Stimulated activated CD8-positive, alpha-beta memory T cell treated with anti-CD3 and anti-CD28 coated beads, Interleukin-2, amount 100 ng/mL, for 48 hours (primary cell): ENCODE measurements around the gene KLHDC9.

ENCODE experiments used
- DNase-seq, 2 donors: peaks; one replicate each; pipeline ENCODE4 v3.0.0-alpha.2; 2020; ENCODE audit warnings: low read depth in 2 of 2

Gene KLHDC9

DNA sequence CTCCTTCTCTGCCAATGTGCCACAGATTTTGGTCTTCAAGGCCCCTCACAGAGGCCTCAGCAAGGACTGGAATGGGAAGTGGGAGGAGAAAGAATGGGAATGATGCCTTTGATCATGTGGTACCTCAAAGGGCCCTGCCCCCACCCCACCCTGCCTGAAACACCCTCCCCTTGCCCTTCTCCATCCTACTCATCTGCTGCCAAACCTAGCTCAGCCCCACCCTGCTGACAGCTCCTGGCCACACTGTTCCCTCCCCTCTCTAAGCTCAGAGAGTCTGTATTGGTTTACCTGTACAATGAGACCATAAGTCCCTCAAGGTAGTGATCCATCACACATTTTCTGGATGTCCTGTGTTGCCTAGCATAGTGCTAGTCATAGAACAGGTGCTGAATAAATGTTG, 21.8 kb upstream of the KLHDC9 start:
- DNase-seq = no peak

DNA sequence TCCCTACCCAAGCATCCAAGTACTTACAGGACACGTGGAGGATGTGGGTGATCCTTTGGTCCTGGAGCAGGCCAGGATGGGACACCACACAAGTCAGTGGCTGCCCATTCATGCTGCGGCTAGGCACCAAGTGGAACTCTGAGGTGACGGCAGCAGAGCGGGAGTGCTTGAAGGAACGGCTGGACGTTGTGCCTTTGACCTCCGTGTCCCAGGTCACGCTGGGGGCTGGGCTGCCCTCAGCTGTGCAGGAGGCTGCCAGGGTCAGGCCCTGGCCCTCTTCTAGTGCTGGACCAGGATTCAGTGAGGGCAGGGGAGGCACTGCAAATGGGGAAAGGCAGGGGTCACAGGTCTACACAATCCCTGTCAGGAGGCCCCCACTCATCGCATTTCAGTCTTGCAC, 20.7 kb upstream of the KLHDC9 start:
- DNase-seq = no peak

DNA sequence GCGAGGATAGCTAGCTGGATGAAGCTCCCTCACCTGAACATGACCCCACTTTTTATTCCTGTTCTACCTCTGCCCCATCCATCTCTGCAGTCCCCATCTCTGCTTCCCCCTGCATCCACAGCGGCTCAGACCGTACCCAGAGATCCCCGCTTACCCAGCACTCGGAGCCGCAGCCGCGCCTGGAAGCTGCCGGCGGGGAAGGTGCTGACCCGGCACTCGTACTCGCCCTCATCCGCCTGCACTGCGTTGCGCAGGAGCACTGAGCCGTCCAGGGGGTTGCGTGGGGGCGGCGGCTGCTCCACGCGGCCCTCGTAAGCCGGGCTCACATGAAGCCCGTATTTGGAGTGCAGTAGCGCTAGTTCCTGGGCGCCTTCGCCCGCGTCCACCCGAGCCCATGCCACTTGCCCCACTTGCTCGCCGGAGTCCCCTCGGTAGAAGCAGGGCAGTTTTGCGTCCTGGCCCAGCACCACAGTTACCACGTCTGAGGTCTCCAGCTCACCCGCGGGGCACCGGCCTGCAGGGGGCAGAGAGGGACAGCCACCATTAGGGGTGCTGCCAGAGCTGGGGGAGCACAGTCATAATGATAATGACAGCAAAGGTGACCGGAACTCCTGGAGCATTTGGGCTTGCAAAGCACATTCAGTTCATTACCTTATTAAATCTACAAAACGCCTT, 18.6 kb upstream of the KLHDC9 start:
- DNase-seq = no peak

DNA sequence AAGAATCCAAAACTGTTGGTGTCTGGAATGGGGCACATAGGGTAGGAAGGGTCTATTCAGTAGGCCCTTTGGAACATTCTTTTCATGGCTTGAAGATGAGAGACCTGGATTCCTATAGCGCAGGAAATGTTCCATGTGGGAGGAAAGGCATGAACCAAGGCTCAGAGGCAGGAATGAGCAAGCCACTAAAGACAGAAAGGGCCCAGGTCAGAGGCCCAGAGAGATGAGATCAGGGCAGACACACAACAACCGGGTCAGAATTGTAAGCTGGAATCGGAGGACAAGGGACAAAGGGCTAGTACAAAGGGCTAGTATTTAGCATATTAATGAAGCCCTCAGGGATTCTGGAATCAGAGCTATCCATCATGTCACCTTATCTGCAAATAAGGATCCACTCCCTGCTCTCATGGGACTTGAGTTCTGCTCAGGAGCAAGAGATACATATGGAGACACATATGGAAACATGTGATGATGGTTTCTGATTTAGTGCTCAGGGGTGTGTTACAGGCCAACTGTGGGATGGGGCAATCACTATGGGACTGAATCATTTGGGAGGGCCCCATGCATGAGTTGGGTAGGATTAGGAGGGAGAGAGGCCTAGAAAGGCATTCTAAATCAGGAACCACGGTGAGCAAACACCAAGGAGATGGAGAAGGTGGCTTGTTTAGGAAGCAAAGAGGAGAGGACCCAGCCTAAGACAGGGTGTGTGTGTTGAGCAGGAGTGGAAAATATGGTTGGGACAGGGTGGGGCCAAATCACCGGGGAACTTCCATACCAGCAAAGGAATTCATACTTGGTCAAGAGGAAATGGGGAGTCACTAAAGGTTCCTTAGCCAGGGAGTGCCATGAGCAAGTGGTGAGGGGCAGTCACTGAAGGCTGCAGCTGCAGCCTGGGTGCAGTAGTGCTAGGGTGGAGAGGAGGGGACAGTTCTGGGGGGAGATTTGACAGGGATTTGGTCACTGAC, 17.4 kb upstream of the KLHDC9 start:
- DNase-seq = no peak

DNA sequence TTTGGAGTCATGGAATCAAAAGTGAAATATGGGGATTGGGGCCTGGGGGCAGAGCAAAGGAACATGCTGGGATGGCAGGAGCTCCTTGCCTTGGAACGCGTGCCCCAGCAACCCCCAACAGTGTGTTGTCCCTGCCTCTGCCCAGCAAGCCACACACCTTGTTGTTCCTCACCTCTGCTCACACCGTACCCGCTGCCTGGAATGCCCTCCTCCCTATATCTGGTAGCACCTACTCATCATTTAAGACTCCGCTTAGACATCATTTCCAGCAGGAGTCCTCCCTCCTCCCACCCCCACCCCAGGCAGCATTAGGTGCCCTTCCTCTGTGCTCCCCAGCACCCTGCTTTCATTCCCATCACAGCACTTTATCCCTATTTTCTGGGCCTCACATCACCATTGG, 16.6 kb upstream of the KLHDC9 start:
- no peak for DNase-seq

DNA sequence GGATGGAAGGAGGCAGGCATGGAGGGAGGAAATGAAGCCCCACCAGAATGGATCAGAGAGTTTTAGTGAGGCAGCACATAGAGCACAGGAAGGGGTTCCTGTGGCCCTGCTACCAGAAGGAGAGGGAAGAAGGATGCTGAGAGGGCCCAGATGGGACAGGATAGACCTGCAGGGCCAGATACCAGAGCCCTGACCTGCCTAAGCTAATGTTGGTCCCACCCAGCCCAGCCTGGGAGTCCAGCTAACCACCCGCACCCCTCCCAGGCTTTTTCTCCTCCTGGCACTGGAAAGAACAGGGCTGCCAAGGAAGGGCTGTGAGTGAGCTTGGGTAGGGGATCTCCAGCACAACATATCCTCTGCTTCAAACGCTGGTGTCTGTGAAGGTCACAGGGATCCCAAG, 15.7 kb upstream of the KLHDC9 start:
- no peak for DNase-seq

DNA sequence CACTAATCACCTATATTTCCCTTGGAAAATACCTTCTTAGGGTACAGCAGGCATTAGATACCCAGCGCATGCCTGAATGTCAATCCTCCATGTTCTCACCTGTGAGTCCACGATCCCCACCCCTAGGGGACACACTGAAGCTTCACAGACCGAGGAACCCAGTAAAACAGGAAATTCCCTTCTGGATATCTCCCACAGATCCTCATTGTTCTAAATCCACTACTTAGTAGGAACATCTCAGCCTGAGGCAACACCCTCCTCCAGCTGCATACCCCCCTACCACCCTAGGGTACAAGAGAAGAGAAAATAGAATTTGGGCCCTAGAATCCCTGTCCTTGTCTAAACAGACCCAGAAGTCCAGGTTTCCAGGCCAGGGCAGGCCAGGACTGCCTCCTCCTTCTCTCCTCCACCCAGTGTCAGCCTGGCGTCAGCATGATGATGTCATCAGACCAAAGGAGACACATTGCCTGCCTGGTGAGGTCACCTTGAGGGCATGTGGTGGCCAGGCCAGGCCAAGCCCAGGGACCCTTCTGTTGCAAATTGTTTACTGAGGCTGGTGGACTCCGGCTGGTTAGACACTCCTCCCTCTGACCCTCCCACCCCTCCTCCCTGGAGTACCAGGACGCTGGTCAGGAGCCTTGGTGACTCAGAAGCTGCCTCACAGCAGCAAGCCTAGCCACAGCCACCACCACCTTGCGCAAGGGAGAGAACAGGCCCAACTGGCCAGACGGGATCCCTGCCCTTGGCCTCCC, 15.0 kb upstream of the KLHDC9 start:
- DNase-seq = no peak

DNA sequence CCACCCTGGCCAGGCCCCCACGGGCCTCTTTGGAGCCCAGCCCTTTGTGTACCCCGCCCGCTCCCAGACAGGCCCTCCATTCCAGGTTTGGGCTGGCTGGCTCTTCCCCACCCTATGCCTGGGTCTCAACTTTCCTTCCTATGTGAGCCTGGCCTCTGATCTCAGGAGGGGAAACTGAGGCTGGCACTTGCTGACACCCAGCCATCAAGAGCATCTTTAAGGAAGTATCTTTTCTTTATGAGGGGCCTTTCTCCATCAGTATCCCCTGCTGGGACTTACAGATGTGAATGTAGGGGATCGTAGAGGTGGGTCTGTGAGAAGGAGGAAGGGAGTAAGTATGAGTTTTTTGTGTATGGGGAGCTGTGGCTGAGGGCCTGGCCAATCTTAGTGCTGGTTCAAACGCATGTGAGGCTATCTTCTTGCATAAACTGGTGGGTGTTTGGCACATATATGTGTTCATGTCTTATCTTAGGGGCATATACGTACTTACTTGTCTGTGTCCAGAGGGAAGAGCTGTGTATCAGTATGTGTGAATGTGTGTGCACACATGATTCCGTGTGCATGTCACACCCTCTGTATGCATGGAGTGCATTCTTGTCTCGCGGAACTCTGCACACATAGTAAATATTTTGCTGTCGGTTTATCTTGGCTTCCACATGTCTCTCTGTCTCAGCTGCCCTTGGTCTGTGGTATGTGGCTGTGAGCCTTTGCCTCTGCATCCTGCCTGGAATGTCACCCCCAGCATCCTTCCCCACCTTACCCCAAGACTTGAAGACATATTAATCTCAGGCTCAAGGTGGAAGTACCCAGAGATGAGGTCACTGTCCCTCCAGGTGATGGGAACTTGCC, 14.2 kb upstream of the KLHDC9 start:
- no peak for DNase-seq

DNA sequence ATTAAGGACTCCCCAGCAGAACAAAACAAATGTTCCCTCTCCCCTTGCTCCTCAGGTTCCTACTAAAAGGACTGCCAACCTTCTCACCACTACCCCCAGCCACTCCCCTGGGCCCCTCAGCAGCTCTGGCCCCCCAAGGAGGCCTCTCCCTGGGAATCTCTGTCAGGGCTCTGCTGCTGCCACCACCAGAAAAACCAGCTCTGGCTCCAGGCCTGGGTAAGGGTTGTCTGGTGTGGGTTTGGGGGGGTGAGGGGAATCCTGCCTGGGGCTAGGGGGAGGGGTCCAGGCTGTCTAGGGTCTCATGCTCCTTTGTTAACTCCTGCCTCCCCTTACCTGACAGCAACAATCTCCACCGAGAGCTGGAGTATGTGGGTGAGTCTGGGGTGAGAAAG, 13.6 kb upstream of the KLHDC9 start:
- DNase-seq = no peak

DNA sequence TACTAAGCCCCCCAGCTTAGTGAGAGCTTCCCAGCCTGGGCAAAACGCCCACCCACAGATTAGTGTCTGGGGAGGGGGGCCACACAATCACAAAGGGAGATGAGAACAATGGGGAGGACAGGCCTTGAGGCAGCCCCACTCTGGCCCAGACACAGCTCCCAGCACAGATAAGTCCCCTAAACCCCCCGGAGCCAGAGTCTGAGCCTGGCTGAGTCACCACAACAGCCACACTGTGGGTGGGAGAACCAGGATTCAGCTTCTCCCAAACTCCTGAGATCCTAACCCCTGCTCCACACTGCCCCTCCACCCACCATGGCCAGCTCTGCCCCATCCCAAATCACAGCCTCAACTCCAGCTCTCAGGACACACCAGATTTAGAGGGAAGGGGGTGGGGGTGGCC, 13.0 kb upstream of the KLHDC9 start:
- DNase-seq = no peak

DNA sequence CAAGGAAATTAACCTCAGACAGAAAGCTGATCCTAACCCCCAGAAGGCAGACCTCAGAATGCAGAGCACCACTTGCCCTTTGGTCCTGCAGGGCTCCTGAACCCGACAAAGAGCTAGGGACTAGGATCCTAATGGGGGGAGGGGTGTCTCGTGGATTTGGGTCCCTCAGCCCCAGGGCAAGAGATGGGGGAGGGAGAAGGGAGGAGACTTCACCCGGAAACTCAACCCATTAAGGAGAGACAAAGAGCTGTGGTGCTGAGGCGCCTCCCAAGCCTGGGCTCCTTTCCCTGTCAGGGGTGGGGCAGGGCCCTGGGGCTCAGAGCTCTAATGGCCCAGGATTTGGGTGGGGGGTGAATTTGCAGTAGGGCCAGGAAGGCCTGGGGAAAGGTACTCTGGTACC, 11.7 kb upstream of the KLHDC9 start:
- no peak for DNase-seq

DNA sequence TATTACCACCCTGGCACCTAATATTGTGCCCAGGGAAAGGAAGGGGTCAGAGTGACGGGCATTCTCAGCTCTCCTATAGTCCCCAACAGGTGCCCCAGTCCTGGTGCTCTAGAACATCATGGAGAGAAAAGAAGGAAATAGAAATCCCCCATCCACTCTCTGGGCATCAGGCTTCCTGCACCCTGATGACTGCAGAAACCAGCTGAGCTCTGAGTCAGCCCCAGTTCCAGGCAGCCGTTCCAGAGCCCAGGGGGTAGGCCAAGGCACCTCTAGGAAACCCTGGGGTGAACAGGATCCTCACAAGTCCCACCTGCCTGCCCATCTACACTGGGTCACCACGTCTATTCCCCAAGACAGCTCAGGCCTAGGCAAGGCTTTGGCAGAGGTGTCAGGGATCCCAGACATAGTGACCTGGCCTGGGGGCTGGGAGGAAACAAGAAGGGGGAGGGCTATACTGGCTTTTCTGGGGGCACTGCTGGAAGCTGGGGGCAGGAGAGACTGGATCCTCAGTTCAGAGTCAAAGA, 9.5 kb upstream of the KLHDC9 start:
- DNase-seq = no peak

DNA sequence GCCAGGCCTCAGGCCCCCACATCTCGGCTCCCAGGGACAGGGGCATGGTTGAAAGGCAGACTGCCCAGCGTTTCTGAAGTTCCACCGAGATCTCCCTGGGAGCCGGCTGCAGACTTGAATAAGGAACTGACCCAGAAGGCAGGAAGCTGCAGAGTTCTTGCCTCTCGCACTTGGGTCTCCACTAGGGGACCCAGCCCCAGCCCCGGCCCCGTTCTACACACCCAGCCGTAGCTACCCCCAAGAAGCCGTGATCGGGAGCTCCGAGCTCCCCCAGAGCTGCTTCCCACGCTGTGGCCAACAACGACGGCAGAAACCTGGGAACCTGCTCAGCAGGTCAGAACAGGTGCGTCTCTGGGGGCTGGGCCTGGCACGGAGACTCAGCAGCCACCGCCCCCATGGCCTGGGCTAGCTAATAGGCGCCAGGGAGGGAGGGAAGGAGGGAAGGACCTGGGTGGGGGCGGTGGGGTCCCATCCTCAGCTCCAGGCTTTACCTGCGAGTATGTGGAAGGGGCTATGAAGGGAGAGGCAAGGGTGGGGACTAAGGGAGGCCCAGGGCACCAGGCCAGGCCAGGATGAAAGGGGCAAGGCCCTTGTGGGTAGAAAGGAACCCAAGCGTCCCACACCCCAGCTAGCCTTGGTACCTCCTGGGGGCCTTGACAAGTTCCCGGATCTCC, 8.8 kb upstream of the KLHDC9 start, which contains the start of gene NECTIN4:
TSS of gene NECTIN4 (minus strand) at position 308 of the 674 bp plus-strand sequence. CDS start at position 46, 262 bp downstream.
- no peak for DNase-seq

DNA sequence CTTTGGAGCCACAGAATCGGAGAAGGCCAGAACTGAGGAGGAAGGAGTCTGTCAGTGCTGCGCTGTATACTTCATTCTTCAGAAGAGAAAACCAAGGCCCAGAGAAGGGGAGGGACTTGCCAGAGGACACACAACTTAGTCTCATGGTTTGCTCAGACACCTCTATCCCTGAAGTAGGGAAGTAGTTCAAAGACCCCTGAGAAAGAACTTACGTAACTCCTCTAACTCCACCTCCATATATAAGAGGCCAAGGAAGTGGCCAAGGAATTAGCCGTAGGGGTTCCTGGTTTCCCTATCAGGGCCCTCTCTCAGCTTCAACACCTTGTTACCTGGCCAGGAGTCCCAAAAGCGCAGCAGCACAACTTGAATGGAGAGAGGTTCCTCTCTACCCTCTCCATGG, 8.2 kb upstream of the KLHDC9 start:
- DNase-seq = no peak

DNA sequence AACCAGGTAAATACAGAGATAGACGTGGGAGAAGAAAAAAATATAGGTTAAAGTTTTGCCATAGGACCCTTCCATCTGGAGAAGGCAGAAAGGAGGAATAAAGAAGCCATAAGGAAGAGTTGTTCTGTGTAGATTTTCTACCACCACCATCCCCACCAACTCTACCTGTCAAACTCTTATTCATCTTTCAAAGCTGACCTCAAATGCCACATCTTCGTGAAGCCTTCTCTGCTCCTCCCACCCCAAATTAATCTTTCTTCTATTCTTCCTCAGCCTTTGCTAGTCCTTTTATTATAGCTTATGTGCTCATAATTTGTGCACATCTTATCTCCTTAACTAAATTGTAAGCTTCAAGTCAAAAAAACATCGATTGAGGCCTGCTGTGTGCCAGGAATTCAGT, 7.5 kb upstream of the KLHDC9 start:
- no peak for DNase-seq

DNA sequence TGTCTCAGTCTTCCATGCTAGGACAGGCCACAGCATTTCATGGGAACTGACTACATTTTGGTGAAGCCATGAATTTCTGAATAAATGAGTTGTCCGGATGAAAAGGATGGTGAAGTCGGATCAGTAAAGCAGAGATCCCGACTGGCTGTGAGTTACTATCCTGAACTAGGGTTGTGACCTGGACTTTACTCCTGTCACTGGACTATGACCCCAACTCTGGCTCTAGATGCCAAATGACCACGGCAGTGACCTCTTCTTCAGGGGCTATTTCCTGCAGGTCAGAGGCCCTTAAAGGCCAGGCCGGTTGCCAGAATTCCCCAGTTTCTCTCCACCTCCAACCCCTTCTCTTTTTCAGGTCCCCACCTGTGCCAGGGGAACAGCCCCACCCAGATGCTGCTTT, 7.1 kb upstream of the KLHDC9 start:
- no peak for DNase-seq

DNA sequence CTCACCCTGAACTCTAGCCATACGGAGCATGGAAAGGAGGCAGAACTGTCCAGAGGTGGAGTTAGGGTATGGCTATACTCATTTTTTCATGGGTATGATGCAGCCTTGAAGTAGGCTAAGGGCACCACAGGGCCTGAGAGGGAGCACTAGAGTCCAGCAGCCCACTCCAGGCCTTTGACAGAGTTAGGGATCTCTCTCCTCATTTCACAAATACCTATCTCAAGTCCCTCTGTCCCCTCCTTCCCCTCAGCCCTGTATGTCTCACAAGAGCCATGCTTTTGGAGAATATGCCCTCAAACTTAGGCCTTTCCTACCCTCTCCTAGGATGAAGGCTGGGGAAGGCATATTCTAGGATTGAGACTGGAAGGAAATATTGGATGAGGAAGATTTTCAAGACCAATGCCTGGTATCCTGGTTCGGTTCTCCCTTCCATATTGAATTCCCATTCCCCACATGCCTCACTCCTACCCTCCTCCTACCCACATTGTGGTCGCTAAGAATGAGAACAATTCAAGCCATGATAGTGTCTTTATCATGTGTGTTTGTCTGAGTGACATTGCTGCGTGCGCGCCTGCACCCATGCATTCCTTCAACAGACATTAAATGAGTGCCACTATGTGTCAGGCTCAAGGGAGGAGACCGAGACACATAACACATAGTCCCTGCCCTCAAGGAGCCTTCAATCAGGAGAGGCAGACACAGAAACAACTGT, 6.2 kb upstream of the KLHDC9 start:
- DNase-seq = no peak

DNA sequence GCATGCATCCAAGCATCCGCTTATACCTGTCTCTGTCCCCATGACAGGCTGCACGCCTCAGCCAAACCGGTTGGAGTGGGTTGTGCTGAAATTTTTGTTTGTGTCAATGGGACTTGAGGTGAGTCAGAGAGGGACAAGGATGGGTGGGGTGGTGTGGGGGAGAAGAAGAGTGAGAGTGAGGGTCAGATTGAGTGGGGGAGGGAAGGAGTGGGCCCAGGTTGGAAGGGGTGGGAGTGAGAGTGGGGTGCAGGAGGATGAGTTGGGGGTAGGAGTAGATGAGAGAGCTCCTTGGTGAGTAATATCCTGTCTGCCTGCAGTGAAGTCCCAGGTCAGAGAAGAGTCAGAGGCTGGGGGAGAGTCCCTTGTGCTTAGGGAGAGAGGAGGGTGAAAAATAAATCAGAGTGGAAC, 5.5 kb upstream of the KLHDC9 start:
- DNase-seq = no peak

DNA sequence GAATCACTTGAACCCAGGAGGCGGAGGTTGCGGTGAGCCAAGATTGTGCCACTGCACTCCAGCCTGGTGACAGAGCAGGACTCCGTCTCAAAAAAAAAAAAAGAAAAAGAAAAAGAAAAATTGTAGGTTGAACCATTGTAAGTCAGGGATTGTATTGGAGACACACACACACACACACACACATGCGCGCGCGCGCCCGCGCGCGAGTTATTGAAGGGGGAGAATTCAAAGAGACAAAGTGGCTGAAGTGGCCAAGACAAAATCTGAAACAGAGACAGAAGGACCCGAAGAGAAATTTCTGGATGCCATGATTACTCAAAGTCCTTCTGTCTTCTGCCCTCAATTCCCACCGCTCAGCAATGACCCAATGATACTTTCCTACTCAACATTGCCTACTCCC, 3.7 kb upstream of the KLHDC9 start:
- DNase-seq = no peak

DNA sequence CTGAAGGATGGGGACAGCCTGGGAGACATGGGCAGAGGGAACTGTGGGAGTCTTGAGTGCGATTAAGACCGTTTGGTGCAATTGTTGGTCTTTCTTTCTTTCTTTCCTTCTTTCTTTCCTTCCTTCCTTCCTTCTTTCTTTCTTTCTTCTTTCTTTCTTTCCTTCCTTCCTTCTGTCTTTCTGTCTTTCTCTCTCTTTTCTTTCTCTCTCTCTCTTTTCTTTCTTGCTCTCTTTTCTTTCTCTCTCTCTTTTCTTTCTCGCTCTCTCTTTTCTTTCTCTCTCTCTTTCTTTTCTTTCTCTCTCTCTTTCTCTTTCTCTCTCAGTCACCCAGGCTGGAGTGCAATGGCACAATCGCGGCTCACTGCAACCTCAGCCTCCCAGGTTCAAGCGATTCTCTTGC, 2.9 kb upstream of the KLHDC9 start:
- no peak for DNase-seq
